HG03280 (cell line): ENCODE measurements around the gene STAC2.

Experiments used
- ATAC-seq: cut with Tn5 transposase; IDR thresholded peaks from one replicate; pipeline ENCODE4 v1.9.1; 2021; ENCODE audit warnings: mild to moderate bottlenecking, moderate library complexity; ENCODE audit not compliant: unreplicated experiment

STAC2 gene

DNA sequence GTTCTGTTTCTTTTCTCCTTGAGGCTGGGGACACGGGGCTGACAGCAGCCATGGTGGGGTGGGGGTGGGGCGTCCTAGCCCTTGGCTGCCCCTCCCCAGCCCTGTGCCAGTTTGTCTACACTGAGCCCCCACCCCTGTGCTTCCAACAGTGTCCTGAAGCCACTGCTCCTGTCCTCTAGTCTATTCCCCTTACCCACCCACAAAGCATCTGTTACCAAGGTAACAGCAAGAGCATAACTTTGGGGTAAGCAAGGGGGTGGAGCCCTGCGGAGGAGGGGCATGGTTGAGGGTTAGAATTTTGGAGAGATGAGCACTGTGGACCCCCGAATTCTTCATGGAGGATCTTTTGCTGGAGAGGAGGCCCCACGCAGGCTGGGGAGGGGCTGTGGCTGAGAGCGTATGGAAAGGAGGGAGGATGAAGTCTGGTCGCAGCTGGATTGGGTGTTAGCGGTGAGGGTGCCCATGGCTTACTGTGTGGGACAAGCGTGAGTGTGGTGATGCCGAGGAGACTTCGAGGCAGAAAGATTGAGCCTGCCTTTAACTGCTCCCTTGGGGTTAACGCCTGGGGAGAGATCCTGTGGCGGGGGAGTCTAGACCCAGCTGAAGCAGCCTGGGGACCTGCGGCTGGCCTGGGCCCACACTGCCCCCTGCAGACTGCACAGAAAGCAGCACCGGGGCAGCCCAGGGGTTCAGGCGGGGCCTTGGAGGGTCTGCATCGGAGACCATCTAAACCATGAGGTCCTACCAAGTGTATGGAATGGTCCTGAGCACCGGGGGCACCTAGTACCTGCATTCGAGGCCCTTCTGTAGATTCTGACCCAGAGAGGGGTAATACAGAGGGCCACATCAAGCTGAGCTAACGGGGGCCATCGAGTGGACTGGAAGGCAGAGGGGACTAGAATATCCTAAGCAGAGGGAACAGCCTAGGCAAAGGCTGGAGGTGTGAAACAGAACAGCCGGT, 6.1 kb upstream of the STAC2 start:
- no peak for ATAC-seq

DNA sequence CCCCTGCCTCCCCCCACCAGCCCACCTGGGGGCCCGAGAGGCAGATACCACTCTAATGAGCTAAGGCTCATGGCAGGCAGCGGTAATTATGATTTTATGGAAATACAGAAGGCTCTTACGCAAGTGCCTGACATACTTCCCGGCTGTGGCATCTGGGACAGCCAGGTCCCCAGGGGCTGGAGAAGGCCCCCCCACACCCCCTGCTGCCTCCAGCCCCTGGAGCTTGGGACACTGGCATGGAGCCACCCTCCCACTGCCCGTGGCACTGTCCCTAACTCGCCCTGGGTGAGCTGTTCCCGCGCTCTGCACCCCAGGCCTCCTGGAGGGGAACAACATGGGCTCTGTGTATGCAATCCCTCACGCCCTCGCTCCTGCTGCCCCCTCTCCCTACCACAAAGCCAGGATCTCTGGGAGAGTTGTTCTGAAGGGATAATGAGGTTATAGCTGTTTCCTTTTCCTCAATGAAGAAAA, 5.4 kb upstream of the STAC2 start:
- no peak for ATAC-seq

DNA sequence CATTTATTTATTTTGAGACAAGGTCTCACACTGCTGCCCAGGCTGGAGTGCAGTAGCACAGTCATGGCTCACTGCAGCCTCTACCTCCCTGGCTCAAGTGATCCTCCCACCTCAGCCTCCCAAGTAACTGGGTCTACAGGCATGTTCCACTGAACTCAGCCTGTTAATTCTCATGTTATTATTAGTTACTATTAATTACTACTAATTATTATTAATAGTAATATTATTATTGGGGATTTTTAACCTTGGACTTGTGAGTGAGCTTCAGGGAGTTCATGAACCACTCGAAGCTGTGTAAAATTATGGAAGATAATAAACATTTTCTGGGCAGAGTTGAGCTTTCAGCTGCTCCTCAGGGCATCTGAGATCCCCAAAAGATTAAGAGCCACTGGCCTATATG, 4.6 kb upstream of the STAC2 start:
- no peak for ATAC-seq

DNA sequence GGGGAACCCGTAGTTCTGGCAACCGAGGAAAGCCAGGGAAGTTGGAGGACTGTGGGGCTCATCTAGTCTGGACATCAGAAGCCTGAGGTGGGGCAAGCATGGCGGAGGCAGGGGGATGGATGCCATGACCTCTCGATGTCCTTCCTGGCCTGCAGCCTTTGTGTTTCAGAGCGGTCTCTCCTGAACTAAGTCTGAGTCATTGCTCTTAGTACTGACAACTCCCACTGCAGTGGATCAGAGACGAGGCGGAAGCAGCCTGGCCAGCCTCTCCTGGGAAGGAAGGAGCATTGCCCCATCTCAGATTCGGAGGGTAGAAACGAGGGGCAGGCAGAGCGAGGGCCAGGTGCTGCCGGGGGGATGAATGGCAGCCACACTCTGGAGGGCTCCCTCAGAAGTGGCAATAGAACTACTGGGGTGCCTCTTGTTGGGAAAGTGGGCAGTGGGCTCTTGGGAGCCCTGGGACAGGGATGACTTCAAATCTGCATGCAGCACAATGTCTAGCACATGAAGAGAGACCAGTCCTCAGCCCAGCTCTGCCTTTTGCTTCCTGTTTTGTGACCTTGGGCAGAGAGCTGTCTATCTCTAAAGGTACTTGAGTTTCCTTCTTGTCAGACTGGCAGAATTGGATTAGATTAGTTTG, 3.6 kb upstream of the STAC2 start:
- no peak for ATAC-seq

DNA sequence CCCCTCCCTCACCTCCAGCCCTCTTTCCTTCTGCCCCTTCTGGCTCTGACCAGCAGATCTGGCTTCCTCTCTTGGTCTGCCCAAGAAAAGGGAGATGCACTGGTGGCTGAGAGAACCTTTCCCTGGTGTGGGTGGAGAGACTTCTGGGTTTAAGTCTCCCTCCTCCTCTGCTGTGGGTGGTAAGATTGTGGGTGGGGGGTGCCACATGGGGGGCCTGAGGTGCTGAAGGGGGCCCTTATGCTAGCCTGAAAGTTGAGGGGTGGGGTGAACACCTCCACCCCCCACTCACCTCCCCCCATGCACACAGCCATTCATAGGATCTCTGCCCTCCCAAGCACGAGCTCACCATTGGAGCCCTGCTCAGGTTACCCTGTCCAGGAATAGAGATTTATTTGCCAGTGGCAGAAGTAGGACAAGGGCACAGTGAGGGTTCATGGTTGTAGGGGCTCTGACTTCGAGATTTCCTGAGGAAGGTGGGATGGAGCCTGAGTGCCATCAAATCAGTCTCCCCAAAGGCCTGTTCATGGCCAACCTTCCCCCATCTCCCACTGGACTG, 1.7 kb upstream of the STAC2 start:
- no peak for ATAC-seq

DNA sequence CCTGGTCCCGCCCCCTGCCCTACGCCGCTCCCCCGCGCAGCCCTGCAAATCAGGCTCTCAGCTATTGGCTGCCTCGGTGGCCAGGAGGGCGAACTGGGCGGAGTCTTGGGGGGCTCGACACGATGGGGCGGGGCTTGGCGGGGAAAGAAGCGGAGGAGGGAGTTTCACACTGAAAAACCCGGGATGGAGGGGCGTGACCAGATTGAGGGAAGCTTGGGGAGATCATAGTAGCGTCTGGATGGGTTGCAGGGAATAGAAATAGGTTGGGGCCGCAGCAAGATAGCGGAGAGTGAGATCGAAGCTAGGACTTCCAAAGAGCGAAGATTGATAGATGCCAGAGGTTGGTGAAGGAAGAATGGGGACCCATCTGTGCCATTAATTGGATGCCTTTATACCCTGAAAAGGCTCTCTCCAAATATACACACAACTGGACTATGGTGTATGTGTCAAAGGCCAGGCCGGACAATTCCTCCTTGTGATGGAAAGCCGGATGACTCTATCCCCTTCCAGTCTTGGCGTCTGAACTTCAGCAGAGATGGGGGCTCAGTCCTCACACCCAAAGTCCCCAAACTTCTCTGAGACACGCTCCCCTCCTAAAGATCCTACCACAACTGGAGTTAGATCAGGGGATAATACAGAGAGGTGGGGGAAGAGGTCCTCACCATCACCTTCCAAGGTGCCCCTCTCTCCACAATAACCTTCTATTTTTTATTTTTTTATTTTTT, 376 bp upstream of the STAC2 start:
- no peak for ATAC-seq

DNA sequence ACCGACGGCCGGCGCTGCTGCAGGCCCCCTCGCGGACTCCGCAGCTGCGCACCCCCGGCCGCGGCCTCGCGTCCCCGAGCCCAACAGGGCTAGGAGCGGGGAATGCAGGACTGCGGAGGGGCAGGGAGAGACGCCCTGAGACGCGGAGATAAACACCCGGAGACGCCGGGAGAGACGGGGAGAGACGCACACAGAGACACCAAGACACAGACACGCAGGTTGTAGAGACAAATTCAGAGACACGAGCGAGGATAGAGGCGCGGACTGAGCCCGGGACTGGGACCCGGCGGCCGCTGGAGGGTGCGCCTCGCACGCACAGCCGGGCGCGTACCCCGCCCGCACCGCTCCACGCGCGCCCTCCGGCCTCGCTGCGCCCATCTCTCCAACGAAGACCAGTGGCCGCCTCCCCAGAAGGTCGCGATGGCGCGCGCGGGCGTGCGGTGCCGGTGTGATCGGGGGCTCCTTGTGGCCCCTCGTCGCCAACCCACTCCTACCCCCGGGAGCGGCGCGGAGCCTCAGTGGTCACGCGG, 902 bp downstream of the STAC2 start:
- ATAC-seq, result no peak

DNA sequence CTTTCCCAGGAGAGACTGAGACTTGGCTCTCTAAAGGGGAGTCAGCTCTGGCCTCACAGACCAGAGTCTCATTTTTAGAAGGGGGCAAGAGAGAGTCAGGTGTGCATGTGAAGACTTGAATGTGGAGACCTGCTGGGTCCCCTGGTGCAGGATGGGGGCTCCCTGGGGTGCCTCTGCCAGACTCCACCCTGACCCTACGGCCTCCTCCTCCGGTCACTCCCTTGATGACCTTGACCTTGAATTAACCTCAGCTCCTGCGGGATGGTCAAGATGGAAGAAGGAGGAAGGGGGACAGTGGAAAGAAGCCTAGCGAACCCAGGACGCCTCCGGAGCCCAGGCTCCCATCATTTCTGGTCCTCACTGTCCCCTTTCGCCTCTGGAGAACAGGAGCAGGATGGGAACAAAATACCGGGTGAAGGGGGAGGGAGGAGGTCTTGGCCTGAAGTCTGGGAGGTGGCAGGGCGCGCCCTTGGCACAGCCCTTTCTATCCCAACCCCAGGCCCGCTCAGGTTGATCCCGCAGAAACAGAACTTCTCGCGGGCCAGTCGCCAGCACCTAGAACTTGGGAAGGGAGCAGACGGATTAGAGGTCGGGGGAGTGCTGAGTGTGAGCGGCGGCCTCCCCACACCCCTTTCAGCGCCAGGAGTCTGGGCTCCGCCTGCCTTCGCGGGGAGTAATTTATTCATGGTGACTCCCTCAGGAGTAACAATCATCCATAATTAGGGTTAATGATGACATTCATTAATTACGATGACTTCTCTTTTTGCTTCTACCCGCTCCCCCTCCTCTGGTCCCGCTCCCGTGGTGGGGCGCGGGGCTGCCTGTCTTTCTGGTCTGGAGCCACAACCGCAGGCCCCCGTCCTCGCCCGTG, 1.6 kb downstream of the STAC2 start:
- no peak for ATAC-seq

DNA sequence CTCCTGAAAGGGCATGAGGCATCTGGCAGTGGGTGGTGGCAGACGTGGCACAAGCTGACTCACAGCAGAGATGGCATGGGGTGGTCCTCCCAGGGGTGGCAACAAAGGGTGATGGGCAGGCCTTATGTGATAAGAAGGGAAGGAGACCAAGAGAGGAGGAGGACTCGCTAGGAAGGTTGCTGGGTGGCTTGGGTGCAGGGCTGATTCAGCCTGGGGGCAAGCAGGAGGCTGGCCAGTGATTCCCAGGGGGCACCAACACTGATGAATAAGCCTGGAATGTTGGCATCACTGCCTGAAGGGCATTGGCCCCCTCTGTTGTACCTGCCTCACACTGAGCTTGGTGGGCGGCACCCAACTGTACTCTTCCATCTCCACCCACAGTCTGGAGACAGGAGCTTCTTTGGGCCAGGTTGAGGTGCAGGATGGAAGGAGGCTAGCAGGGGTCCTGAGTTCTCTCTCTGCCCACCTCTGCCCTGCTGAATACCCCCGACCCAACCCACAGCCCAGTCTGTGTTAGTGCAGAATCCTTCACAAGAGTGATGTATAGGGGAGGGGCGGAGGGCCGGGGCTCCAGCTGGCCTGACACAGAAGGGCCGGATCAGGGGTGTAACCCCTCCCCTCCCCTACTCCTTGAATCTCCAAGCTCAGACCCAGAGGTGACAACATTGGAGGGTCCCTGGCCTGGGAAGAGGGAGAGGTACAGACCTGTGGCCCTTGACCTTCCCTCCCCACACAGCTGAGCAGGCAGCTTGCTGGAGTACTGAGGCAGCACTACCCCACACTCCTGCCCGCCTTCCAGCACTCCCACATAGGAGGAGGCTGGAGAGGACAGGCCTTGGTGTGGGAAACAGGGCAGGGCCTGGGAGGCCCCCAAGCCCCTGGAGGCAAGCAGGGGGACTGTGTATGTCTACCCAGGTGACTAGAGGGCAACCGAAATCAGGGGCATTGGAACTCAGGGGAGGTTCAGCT, 2.6 kb downstream of the STAC2 start:
- no peak for ATAC-seq

DNA sequence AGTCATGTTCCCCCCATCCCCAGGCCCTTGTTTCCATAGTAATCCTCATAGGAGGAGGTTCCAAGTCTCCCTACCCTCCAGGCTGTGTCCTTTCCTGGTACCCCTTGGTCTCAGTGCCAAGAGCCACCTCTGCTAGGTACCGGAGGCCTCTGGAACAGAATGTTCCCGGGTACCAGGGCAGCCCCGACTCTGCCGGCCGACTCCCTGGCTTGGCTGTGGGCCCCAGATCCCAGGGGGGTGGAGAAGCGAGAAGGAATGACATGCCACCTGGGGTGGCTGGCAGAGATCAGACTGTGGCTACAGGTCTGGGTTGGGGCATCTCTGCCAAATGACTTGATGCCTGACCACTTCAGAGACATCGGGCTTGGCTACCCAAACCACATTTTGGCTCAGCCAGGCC, 3.6 kb downstream of the STAC2 start:
- no peak for ATAC-seq

DNA sequence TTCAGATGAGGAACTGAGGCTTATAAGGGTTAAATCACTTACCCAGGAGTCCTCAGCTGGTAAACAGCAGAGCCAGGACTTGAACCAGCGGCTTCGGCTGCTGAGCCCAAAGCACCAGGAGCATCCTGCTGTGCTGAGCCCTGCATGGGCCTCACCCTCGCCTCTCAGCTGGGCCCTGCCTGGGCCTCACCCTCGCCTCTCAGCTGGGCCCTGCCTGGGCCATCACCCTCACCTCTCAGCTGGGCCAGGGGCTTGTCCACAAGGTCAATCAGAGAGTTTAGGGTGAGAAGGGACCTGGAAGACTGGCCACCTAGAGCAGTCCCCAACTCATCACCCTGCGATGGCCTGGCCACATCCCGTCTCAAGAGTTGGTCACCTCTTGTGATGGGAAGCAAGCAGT, 4.2 kb downstream of the STAC2 start:
- ATAC-seq, result no peak

DNA sequence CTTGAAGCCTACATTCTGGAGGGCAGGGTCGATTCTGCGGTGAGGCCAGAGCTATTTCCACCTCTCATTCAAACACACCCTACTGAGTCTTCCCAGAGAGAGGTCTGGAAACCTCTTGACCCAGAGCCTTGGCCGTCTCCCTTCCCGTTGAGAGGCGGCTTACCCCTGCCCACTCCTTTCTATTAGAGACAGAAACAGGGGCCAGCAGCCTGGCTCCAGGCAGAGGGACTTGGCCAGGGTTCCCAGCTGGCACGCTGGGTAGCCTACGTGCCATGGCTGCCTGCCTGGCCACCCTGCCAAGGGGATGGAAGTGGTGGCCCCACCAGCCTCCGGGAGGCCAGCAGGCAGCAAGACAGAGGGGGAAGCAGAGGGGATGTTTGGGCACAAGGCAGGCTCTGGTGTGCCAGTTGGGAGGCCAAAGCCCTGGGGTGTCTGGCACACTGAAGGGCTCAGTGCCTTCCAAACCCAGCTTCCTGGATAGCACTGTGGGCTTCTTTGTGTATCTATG, 6.0 kb downstream of the STAC2 start:
- no peak for ATAC-seq

DNA sequence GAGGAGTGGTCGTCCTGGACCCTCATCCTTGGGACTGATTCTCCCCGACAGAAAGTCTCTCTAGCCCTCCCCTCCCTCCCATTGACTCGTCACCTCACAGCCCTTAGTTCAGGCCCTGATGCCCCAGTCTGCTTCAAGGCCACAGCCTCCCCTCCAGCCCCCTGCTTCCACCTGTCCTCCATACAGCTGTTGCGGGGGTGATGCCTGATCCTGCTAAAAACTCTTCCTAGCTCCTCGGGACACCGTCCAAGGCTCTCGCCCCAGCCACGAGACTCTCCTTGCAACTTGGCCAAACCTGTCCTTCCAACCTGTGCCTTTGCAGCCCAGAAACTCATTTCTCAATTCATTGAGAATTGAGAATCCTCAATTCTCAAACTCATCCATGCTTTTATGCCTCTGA, 6.8 kb downstream of the STAC2 start:
- ATAC-seq, result no peak

DNA sequence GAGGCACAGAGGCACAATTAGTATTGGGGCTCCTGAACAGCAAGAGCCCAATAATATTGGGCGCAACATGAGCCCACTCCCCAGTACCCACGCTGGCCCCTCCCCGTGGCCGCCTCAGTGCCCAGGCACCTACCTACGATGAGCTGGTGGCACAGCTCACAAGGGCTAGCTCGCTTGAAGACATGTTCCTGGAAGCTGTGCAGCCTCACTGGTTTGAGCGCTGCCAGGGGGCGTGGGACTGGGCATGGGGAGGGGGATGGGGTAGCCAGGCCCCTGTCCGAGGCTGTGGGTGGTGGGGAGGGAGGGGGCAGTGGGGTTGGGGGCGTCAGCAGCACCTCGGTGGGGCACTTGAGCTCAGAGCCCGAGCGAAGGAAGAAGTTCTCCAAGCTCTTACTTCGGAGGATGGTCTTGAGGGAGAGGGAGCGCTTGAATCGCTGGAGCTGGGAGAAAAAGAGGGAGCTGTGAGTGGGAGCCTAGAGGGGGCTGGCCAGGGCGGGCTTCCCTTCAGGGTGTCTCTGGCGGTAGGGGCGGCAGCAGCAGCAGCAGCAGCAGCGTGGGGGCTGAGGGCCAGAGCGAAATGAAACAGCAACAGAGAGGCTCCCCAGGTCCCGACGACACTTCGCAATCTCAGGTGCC, 7.9 kb downstream of the STAC2 start:
- ATAC-seq, result no peak

DNA sequence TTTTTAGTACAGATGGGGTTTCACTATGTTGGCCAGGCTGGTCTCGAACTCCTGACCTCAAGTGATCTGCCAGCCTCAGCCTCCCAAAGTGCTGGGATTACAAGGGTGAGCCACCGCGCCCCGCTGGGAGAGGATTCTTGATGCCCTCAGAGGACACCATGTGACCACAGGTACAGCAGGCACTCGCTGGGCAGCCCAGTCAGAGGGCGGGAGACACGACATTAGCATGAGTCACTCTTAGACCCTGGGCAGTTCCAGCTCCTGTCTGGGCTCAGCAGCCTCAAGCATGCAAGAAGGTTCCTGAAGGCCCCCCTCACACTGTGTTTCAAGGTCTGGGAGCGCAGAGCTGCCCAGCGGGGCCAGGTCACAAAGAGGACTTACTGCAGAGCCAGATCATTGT, 11.9 kb downstream of the STAC2 start:
- ATAC-seq, result no peak

DNA sequence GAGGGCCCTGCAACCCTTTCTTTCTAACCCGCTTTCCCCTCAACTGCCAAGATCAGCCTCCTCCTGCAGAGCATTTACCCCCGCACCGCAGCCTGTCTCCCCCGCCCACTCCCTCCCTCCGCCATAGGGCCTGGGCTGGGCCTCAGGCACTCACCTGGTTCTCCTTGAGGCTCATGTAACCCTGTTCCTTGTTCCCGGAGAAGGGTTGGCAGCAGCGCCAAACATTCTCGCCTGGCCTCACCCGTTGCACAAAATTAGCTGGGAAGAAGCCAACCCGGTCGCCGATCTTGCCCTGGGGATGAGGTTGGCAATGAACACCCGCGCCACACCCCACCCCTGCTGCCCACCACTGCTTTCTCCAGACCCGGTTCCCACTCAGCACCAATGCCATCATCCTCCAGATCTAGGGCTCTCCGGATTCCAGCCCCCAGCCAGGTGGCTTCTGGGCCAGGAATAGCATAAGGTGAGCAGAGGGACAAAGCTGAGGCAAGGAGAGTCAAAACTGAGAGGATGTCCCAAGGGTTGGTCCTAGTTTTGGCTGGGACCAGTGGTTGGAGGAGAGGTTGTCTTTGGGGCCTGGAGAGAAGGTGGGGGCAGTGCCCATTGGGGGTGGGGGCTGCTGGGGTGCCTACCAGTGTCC, 12.8 kb downstream of the STAC2 start:
- ATAC-seq, result no peak

DNA sequence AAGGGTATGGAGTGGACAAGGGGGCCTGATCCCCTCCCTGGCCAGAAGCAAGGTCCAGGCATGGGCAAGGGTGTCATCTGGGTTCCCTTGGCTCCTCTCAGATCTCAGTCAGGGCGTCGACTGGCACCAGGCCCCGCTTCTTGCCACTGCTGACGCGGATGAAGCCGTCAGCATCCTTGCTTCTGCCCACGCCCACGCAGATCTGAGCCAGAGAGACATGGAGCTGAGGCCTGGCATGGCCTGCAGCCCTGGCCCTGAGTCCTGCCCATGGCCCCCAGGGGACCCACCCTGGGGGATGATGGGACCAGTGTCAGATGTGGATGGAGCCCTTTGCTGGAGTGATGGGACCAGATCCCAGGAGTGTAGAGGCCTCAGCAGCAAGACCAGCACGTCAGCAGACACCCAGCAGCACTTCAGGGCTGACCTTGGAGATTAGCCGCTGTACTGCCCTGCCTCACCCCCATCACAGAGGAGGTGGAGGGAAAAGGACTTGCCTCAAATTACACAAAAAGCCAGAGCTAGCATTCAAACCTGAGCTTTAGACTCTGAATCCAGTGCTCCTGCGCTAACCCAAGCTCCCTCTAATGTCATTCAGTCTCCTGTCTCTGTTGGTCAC, 13.4 kb downstream of the STAC2 start:
- no peak for ATAC-seq
